GM19395 (cell line): Measurements from ENCODE around the gene LONRF2.
"Not testable (repeated sequence)": the region's sequence is repeated elsewhere in the genome, so short reads cannot be mapped to it uniquely, and the experiment has no call there.

Experiments used
- ATAC-seq: cut with Tn5 transposase; IDR thresholded peaks from one replicate; pipeline ENCODE4 v1.9.1; 2021; ENCODE audit warnings: mild to moderate bottlenecking, moderate library complexity; ENCODE audit not compliant: unreplicated experiment

Gene LONRF2

GRCh38 chr2:100256416-100256815 lies 65.9 kb downstream of the LONRF2 start:
- ATAC-seq = no peak

- ATAC-seq = no peak
Measured at GRCh38 chr2:100254646-100255210, 67.6 kb downstream of the LONRF2 start.

- ATAC-seq = no peak
Measured at GRCh38 chr2:100253786-100254185, 68.5 kb downstream of the LONRF2 start.

- ATAC-seq = no peak
Measured at GRCh38 chr2:100252811-100253698, 69.2 kb downstream of the LONRF2 start.

- no peak for ATAC-seq
Measured at GRCh38 chr2:100250645-100251044, 71.7 kb downstream of the LONRF2 start.

GRCh38 chr2:100248971-100249370 lies 73.3 kb downstream of the LONRF2 start:
- ATAC-seq = no peak

- ATAC-seq = not testable (repeated sequence)
Measured at GRCh38 chr2:100248556-100248955, 73.7 kb downstream of the LONRF2 start.

- peak; percentile 25 for ATAC-seq
Measured at GRCh38 chr2:100248044-100248330, 74.3 kb downstream of the LONRF2 start.

GRCh38 chr2:100247256-100248043 lies 74.9 kb downstream of the LONRF2 start:
- peak; percentile 86 for ATAC-seq

- ATAC-seq = no peak
Measured at GRCh38 chr2:100246163-100247145, 75.8 kb downstream of the LONRF2 start.

GRCh38 chr2:100245681-100246080 lies 76.6 kb downstream of the LONRF2 start:
- ATAC-seq = no peak

GRCh38 chr2:100244881-100245605 lies 77.3 kb downstream of the LONRF2 start:
- ATAC-seq = no peak

- no peak for ATAC-seq
Measured at GRCh38 chr2:100243631-100244030, 78.7 kb downstream of the LONRF2 start.

- no peak for ATAC-seq
Measured at GRCh38 chr2:100242891-100243619, 79.2 kb downstream of the LONRF2 start.

GRCh38 chr2:100242476-100242875 lies 79.8 kb downstream of the LONRF2 start:
- no peak for ATAC-seq

GRCh38 chr2:100241236-100241635 lies 81.1 kb downstream of the LONRF2 start:
- no peak for ATAC-seq

- no peak for ATAC-seq
Measured at GRCh38 chr2:100240386-100240785, 81.9 kb downstream of the LONRF2 start.

- no peak for ATAC-seq
Measured at GRCh38 chr2:100239486-100240210, 82.7 kb downstream of the LONRF2 start.

GRCh38 chr2:100238471-100238870 lies 83.8 kb downstream of the LONRF2 start:
- ATAC-seq = no peak
